COLO829 (cell line): ENCODE data around the gene HEPHL1.
A peak's percentile ranks its signal among the peaks of the same experiment; 100 is the strongest.
"Not testable (repeated sequence)": the region's sequence is repeated elsewhere in the genome, so short reads cannot be mapped to it uniquely, and the experiment has no call there.

Experiments used
- DNase-seq: peaks from one replicate; pipeline ENCODE4 v3.0.0; 2012; ENCODE audit warnings: low spot score

The HEPHL1 gene

GRCh38 chr11:94090401-94090800 is 69.2 kb downstream of the HEPHL1 start:
- DNase-seq, result no peak

- DNase-seq, result no peak
Observed at GRCh38 chr11:94091091-94091490, 69.9 kb downstream of the HEPHL1 start.

DNA sequence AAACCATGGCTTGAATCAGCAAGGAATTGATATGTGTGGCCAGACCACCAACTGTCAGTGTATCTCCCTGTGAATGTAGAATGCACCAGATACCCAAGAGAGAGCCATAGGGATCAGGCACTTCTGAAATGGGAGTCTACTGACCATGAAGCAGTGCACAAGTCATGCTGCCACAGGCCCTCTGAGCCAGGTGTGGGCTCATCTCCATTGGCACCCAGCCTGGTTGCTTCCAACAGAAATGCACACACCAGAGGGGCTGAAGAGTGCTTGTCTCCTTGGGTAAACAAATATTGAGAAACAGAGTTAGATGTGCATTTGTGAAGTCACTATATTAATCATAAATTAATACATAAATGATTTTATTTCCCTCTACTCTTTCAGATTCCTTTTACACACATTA is 79.1 kb downstream of the HEPHL1 start:
- no peak for DNase-seq

GRCh38 chr11:94103471-94103870 is 82.3 kb downstream of the HEPHL1 start:
- no peak for DNase-seq

DNA sequence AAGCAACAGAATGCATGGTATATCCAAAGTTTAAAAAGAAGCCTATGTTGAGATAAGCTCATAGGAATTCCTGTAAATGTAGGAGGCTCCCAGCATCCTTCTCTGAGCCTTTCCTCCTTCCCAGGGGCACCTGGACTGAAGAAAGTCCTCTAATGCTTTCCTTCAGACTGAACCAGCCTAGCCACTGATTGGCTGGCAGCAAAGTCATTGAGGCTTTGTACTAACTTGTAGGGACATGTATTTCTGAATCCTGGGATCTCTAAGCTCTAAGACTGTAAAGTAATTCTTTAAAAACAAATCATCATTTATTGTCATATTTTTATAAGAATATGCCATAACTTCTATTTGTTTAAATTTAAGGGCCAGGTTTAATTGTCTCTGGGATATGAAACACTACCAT is 83.6 kb downstream of the HEPHL1 start:
- DNase-seq, result no peak

GRCh38 chr11:94106716-94107115 is 85.6 kb downstream of the HEPHL1 start:
- DNase-seq, result no peak

DNA sequence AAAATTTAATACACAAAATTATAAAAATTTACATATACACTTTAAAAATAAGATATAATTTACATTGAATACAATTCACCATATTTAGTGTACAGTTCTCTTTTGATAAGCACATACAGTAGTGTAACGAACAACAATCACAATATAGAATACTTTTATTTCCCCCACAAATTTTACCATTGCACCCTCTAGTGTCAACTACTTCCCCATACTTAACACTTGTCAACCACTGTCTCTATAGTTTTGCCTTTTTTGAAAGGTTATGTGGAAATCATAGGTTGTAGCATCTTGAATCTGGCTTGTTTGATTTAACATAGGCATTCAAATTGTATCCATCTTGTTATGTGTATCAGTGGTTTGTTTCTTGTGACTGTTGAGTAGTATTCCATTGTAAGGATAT is 86.2 kb downstream of the HEPHL1 start:
- DNase-seq, result no peak

DNA sequence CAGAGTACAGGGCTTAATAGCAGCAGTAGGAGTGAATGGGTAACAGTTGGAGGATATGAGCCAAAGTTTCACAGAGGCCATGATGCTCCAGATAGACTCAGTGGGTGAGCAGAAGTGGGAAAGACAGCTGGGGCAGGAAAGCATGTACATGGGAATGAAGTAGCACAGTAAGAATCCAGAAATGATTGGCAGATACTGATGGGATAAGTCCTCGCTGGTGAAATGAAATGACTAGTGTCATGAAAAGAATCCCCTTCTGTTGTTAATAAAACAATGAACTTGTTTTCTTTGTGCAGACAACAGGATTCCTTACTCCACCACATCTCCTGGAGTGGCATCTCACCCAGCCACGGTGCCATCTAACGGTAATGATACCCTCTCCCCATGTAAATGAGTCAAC is 90.1 kb downstream of the HEPHL1 start:
- DNase-seq, result no peak

DNA sequence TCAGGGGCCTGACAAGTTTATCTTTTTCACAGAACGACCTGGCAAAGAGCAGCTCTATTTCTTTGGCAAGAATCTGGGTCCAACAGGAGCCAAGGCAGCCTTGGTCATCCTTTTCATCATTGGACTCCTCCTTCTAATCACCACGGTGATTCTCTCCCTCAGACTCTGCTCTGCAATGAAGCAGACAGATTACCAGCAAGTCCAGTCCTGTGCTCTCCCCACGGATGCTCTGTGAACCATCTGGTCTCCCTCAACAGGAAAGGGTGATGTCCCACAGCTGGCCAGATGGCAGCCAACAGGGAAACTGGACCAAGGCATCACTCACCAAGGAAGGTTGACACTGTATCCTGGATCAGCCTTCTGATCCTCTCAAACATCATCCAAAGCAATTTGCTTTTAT is 90.5 kb downstream of the HEPHL1 start:
- DNase-seq, result no peak

- no peak for DNase-seq
Observed at GRCh38 chr11:94112206-94112953, 91.2 kb downstream of the HEPHL1 start.

DNA sequence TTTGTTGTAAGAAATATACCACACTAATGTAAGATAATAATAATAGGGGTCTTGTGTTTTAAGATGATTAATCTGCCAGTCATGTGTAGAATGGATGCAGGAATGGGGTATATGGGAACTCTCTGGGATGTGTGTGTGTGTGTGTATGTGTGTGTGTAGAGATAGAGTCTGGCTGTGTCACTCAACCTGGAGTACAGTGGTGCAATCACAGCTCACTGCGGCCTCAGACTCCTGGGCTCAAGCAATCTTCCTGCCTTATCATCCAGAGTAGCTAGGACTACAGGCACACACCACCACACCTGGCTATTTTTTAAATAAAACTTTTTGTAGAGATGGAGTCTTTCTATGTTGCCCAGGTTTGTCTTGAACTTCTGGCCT is 96.0 kb downstream of the HEPHL1 start:
- DNase-seq, result no peak

- DNase-seq, result no peak
Observed at GRCh38 chr11:94117871-94118270, 96.7 kb downstream of the HEPHL1 start.

DNA sequence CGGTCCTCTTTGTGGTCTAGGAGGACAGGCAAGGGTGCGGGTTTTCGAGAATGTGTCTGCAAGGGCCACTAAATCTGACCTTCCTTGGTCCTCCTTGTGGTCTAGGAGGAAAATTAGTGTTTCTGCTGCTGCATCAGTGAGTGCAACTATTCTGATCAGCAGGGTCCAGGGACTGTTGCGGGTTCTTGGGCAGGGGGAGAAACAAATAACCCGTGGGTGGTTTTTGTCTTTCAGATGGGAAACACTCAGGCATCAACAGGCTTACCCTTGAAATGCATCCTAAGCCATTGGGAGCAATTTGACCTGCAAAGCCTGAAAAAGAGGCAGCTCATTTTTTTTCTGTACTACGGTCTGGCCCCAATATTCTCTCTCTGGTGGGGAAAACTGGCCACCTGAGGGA is 98.5 kb downstream of the HEPHL1 start:
- not testable (repeated sequence) for DNase-seq

DNA sequence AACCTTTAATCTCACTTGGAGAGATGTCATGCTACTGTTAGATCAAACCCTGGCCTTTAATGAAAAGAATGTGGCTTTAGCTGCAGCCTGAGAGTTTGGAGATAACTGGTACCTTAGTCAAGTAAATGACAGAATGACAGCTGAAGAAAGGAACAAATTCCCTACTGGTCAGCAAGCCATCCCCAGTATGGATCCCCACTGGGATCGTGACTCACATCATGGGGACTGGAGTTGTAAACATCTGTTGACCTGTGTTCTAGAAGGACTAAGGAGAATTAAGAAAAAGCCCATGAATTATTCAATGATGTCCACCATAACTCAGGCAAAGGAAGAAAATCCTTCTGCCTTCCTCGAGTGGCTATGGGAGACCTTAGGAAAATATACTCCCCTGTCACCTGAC is 99.4 kb downstream of the HEPHL1 start:
- DNase-seq, result not testable (repeated sequence)

- no peak for DNase-seq
Observed at GRCh38 chr11:94120946-94121345, 99.8 kb downstream of the HEPHL1 start.

DNA sequence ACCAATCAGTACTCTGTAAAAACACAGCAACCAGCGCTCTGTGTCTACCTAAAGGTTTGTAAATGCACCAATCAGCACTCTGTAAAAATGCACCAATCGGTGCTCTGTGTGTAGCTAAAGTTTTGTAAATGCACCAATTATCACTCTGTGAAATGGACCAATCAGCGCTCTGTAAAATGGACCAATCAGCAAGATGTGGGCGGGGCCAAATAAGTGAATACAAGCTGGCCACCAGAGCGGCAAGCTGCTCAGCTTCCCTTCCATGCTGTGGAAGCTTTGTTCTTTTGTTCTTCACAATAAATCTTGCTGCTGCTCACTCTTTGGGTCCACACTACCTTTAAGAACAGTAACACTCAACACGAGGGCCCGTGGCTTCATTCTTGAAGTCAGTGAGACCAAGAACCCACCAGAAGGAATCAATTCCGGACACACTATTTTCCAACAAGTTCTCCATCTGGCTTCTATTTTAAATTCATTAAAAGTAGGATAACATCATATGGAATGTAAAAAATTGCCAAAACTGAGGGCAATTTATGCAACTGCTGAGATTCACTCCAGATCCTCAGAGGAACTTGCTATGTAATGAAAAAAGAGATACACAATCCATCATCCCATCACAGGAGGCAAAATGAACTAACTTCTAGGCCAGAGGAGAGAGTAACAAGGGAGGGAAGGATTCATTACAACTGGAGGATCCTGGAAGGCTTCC is 104.4 kb downstream of the HEPHL1 start:
- no peak for DNase-seq

GRCh38 chr11:94127638-94128037 is 106.5 kb downstream of the HEPHL1 start:
- no peak for DNase-seq

- no peak for DNase-seq
Observed at GRCh38 chr11:94128291-94128745, 107.2 kb downstream of the HEPHL1 start.

GRCh38 chr11:94128746-94129511 is 107.8 kb downstream of the HEPHL1 start, which contains the start of gene PANX1:
Gene PANX1 (plus strand): TSS chr11:94128841. CDS start chr11:94129313, 472 bp downstream.
- peak; percentile 45 for DNase-seq

DNA sequence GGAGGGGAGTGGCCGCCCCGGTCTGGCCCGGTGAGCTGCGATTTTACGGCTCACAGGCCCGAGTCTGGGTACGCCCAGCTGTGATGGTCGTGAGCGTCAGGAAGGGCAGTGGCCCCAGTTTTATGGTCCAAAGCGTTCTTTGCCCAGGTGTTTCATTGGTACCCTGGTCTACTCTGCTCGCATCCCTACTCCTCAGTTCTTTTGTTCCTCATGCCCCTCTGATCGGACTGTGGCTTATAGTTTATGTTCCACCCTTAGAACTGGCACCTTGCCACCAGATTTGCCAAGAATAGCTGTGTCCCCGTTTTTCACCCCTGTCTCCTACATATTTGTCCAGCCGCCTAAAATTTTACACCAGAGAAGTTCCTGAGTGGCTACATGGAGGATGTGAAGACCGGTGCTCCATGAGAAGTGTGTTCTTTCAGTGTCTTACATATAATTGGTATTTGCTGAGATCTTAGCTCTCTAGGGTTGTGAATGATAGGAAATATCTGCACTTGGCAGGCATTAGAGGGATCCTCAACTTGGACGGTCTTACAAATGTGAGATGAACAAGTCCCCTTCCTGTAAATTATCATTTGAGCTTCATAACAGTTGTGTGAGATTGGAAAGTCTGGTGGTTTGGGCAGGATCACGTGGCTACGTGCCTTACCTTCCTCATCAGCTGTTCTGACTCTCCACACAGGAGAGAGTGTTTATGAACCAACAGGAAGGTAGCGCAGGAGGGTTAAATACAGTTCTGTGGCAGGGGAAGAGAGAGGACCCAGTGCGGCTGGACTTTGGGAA is 108.6 kb downstream of the HEPHL1 start:
- no peak for DNase-seq

DNA sequence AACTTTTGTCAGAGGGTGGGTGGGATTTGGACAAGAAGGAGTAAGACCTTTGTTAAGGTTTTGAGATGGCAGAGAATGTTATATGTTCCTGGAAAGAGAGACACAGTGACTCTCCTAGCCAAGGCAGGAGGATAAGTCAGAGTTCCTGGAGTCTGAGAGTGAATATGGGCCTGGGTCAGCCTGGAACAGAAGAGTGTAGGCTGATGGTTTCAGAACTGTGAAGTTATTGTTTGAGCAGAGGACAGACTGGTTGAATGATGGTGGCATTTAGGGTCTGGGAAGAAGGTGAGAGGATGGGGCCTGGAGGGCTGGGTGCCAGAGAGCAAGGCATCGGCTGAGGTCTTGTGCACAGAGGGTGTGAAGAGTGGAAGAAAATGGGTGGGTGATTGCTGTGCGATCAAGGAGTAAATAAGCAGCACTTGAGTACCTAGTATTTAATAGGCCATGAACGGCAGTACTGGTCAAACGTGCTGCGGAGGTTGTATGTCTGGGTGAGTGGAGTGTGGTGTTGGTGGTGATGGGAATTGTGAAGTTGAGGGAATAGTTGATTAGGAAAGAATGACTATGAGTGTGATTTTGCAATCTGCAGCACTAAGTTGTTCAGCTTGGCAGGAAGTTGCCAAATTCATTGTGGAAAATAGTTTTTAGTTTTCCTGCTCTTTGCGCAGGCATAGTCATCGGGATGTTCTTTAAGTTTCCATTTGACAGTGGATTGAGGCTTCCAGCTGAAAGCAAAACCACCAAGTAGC is 109.3 kb downstream of the HEPHL1 start:
- DNase-seq, result no peak
